ENCODE data around the gene DNAJC13. TPM values are rescaled to one million over a fixed set of nuclear protein-coding genes. Genes with fewer than 3 reads are reported as not detected.

The DNAJC13 gene
- total and polyA plus RNA-seq, 2 of the 8 experiments (the other 6 are each of a cell fraction or from before 2014, with no cell fraction given), result 7.9 to 28.8 TPM

- Histone ChIP-seq H3K23ac (ENCODE audit: insufficient read length) (no peak overlapping the region), H3K4ac (replicated peaks; ENCODE audit: insufficient read length, low read depth, low read length) (no peak overlapping the region), H3K4me2 (ENCODE audit: insufficient read depth in 1 of 2, low read depth in 2 of 2, low read length in 2 of 2) (no peak overlapping the region), H4K91ac (replicated peaks; ENCODE audit: insufficient read length, low read length) (no peak overlapping the region), H3K56ac (replicated peaks; ENCODE audit: insufficient read length, low read depth, low read length) (no peak overlapping the region), H2BK5ac (ENCODE audit: low read depth, low read length) (no peak overlapping the region), H3K18ac (ENCODE audit: extremely low read depth, low read length) (no peak overlapping the region), H3K9me3 (ENCODE audit: insufficient read depth in 2 of 2, low read depth in 1 of 2, low read length in 1 of 2) (no peaks in the 10 kb centered on the region), H3K79me2 (ENCODE audit: control insufficient read depth in 1 of 2, insufficient read depth in 2 of 2, low read length in 2 of 2) (no peaks in the 10 kb centered on the region), H2BK15ac (ENCODE audit: low read length) (no peak overlapping the region), H4K5ac (ENCODE audit: insufficient read length, low read depth, low read length) (no peak overlapping the region), H3K79me1 (ENCODE audit: low read depth, low read length) (no peaks in the 10 kb centered on the region), H2BK120ac (replicated peaks; ENCODE audit: low read depth, low read length) (no peak overlapping the region), H3K27me3 (replicated peaks in 1 of 4; ENCODE audit: control insufficient read depth in 3 of 4, extremely low read depth in 1 of 4, insufficient read depth in 3 of 4, low read length in 3 of 4) (no peaks in the 10 kb centered on the region), H2BK20ac (ENCODE audit: low read length) (no peak overlapping the region), H3K4me1 (replicated peaks in 1 of 4; ENCODE audit: control insufficient read depth in 3 of 4, insufficient read depth in 4 of 4, low read length in 3 of 4) (no peaks in the 10 kb centered on the region), H3K23me2 (ENCODE audit: low read depth, low read length) (no peaks in the 10 kb centered on the region), H2AK5ac (ENCODE audit: low read depth, low read length) (no peak overlapping the region), H3K4me3 (ENCODE audit: extremely low read depth in 1 of 4, insufficient read depth in 2 of 4, low read depth in 3 of 4, low read length in 4 of 4) (no peak overlapping the region), H3K9ac (replicated peaks in 1 of 4; ENCODE audit: extremely low read depth in 1 of 4, low read depth in 3 of 4, low read length in 3 of 4) (no peak overlapping the region), H4K20me1 (replicated peaks in 1 of 2; ENCODE audit: control insufficient read depth in 1 of 2, insufficient read depth in 2 of 2, low read length in 2 of 2) (no peaks in the 10 kb centered on the region), H2BK12ac (ENCODE audit: low read depth, low read length) (no peak overlapping the region), H3K36me3 (ENCODE audit: control insufficient read depth in 2 of 4, insufficient read depth in 4 of 4, low read length in 3 of 4) (peaks cover 2 to 58% (median 33%) of the 10 kb centered on the region in 4 experiments; a peak in 6 of 8 replicates), H3K14ac (ENCODE audit: insufficient read length) (no peak overlapping the region), H2AFZ (ENCODE audit: low read length) (no peak overlapping the region), H4K8ac (ENCODE audit: extremely low read depth, insufficient read depth, low read length) (no peak overlapping the region), H3K27ac (ENCODE audit: low read depth, low read length) (no peak overlapping the region)
- DNase-seq (ENCODE audit: low read depth in 1 of 2, low spot score in 2 of 2) (no peak), FAIRE-seq (no peak)
- WGBS, 2 experiments (ENCODE audit: extremely low coverage in 1 of 2, insufficient coverage in 1 of 2, insufficient read length in 1 of 2, insufficient replicate concordance in 2 of 2, low coverage in 1 of 2, low lambda C conversion rate in 2 of 2, missing lambda C conversion rate in 1 of 2), result 90% methylated on average over 3 of the region's 3 CpGs; no CpG with 5 or more reads in 1 of the 2 experiments
- CTCF ChIA-PET (ENCODE audit: partially characterized antibody), result no interaction called here
- POLR2A ChIA-PET (ENCODE audit: partially characterized antibody), result interaction anchor here (1.2 kb wide), 1 partner anchor 16 kb away, joined by 3 read pairs; no protein-coding TSS in a partner anchor
- TF ChIP-seq SIRT6 (IDR thresholded peaks at IDR 0.05; ENCODE audit: low read length), result no peak
- TF ChIP-seq KDM4A (IDR thresholded peaks at IDR 0.05; ENCODE audit: low read depth, low read length, severe bottlenecking), result no peak
- no peak for TF ChIP-seq GTF2F1 (IDR thresholded peaks at IDR 0.05; ENCODE audit: borderline replicate concordance, low read depth, low read length)
- TF ChIP-seq RBBP5 (IDR thresholded peaks at IDR 0.05; ENCODE audit: borderline replicate concordance, low read depth, low read length), result no peak
- TF ChIP-seq JUND (IDR thresholded peaks at IDR 0.05; ENCODE audit: low read length), result no peak
- no peak for TF ChIP-seq SP2 (IDR thresholded peaks at IDR 0.05; ENCODE audit: low read length)
- no peak for TF ChIP-seq SIN3A (conservative IDR thresholded peaks at IDR 0.05 in 1 of 2, IDR thresholded peaks at IDR 0.05 in 1 of 2; ENCODE audit: low read depth in 1 of 2, low read length in 2 of 2)
- TF ChIP-seq TBP (IDR thresholded peaks at IDR 0.05; ENCODE audit: low read depth, low read length), result no peak
- no peak for TF ChIP-seq ATF2 (IDR thresholded peaks at IDR 0.05; ENCODE audit: low read length)
- no peak for TF ChIP-seq BACH1 (IDR thresholded peaks at IDR 0.05; ENCODE audit: low read length)
Observed at GRCh38 chr3:132456136-132456535, 38.8 kb downstream of the DNAJC13 start.
